Neural progenitor cell (in vitro differentiated cells): ENCODE measurements around the gene GOLGA1.

ENCODE experiments used
- CTCF ChIP-seq: fragments of 200-600 bp; sonication (generic); IDR thresholded peaks from 2 replicates; pipeline ENCODE4 v1.5.1; 2017; ENCODE audit warnings: antibody characterized with exemption, mild to moderate bottlenecking
- EZH2 ChIP-seq: fragments of 200-600 bp; sonication (generic); IDR thresholded peaks from 2 replicates; pipeline ENCODE4 v1.6.1; 2017; ENCODE audit warnings: antibody characterized with exemption, mild to moderate bottlenecking, moderate library complexity
- EZH2phosphoT487 ChIP-seq: fragments of 200-600 bp; sonication (generic); IDR thresholded peaks from 2 replicates; pipeline ENCODE4 v1.6.1; 2017; ENCODE audit warnings: antibody characterized with exemption

GRCh38 chr9:124835026-124835557 is 105.8 kb downstream of the GOLGA1 start:
- TF ChIP-seq EZH2phosphoT487 (no peak), CTCF (no peak), EZH2 (no peak)
